SKM-1 (cell line): ENCODE results near the gene MACO1.
A peak's percentile ranks its signal among the peaks of the same experiment; 100 is the strongest.
"Not testable (repeated sequence)": the region's sequence is repeated elsewhere in the genome, so short reads cannot be mapped to it uniquely, and the experiment has no call there.

Experiments
- DNase-seq: peaks from one replicate; lab custom pipeline; 2025; ENCODE audit not compliant: unreplicated experiment; lab: John Stamatoyannopoulos, UW

Gene MACO1

GRCh38 chr1:25423206-25423605, 7.5 kb upstream of the MACO1 start:
- not testable (repeated sequence) for DNase-seq

- DNase-seq, result no peak
Observed at GRCh38 chr1:25425098-25426085, 5.3 kb upstream of the MACO1 start.

- DNase-seq, result no peak
Observed at GRCh38 chr1:25427696-25428095, 3.0 kb upstream of the MACO1 start.

GRCh38 chr1:25428475-25429166, 2.1 kb upstream of the MACO1 start:
- no peak for DNase-seq

GRCh38 chr1:25430967-25431881, 527 bp downstream of the MACO1 start:
- no peak for DNase-seq

- no peak for DNase-seq
Observed at GRCh38 chr1:25431955-25432719, 1.4 kb downstream of the MACO1 start.

GRCh38 chr1:25432749-25433388, 2.2 kb downstream of the MACO1 start:
- DNase-seq, result no peak

- no peak for DNase-seq
Observed at GRCh38 chr1:25433389-25434186, 2.9 kb downstream of the MACO1 start.

- peak; percentile 13 for DNase-seq
Observed at GRCh38 chr1:25435397-25436108, 4.9 kb downstream of the MACO1 start.

GRCh38 chr1:25437672-25438071, 7.0 kb downstream of the MACO1 start:
- no peak for DNase-seq

- no peak for DNase-seq
Observed at GRCh38 chr1:25439287-25439686, 8.6 kb downstream of the MACO1 start.

GRCh38 chr1:25442178-25442577, 11.5 kb downstream of the MACO1 start:
- no peak for DNase-seq

- DNase-seq, result no peak
Observed at GRCh38 chr1:25443030-25443699, 12.5 kb downstream of the MACO1 start.

GRCh38 chr1:25444604-25445003, 13.9 kb downstream of the MACO1 start:
- not testable (repeated sequence) for DNase-seq

GRCh38 chr1:25445993-25446538, 15.4 kb downstream of the MACO1 start:
- DNase-seq, result no peak

GRCh38 chr1:25447547-25447946, 16.9 kb downstream of the MACO1 start:
- no peak for DNase-seq

GRCh38 chr1:25450891-25451290, 20.2 kb downstream of the MACO1 start:
- no peak for DNase-seq

- DNase-seq, result peak; percentile 69
Observed at GRCh38 chr1:25451908-25452307, 21.2 kb downstream of the MACO1 start.
